Kidney (tissue), 14 donors: Measurements from ENCODE around the gene RPS19BP1. TPM values are rescaled to one million over a fixed set of nuclear protein-coding genes. Genes with fewer than 3 reads are reported as not detected.
A peak's percentile ranks its signal among the peaks of the same experiment; 100 is the strongest.

Experiments used
- DNase-seq, 5 donors: peaks; one replicate each; pipeline ENCODE4 v3.0.0-alpha.2; 2013 to 2020
- FAIRE-seq: peaks from 2 replicates; lab custom pipeline; 2012; peaks lifted over from hg19 to GRCh38; lab: Jason Lieb, UNC
- H3K27ac ChIP-seq, 2 donors: one replicate each; pipeline ENCODE4 v1.7.0; 2013; ENCODE audit warnings: low read depth in 2 of 2, low read length in 2 of 2, inconsistent platforms in 1 of 2
- H3K27me3 ChIP-seq: one replicate; pipeline ENCODE4 v1.7.1; 2013; ENCODE audit warnings: low read length, inconsistent platforms; ENCODE audit not compliant: control insufficient read depth, insufficient read depth
- H3K36me3 ChIP-seq, 3 donors: one replicate each; pipeline versions ENCODE4 v1.7.0 to v1.7.1; 2013; ENCODE audit warnings: low read length in 3 of 3, control low read depth in 1 of 3, inconsistent platforms in 1 of 3; ENCODE audit not compliant: insufficient read depth in 3 of 3, control insufficient read depth in 2 of 3
- H3K4me1 ChIP-seq, 3 donors: one replicate each; pipeline versions ENCODE4 v1.7.0 to v1.7.1; 2013; ENCODE audit warnings: low read length in 3 of 3, inconsistent platforms in 1 of 3, low read depth in 1 of 3; ENCODE audit not compliant: control insufficient read depth in 2 of 3, insufficient read depth in 2 of 3
- H3K4me3 ChIP-seq, 3 donors: one replicate each; pipeline versions ENCODE4 v1.7.0 to v1.8.1; 2013; ENCODE audit warnings: low read length in 3 of 3, control low read depth in 1 of 3, inconsistent platforms in 1 of 3
- H3K9ac ChIP-seq, 3 donors: one replicate each; pipeline versions ENCODE4 v1.7.0 to v1.7.1; 2013; ENCODE audit warnings: low read length in 3 of 3, control low read depth in 1 of 3, inconsistent platforms in 1 of 3
- H3K9me3 ChIP-seq, 3 donors: one replicate each; pipeline versions ENCODE4 v1.7.0 to v1.7.1; 2013; ENCODE audit warnings: low read length in 3 of 3, control low read depth in 1 of 3, inconsistent platforms in 1 of 3; ENCODE audit not compliant: control insufficient read depth in 2 of 3, insufficient read depth in 1 of 3
- intact Hi-C: fragments of 100-400 bp; cut with DNase I; formaldehyde crosslinking; loops from one replicate; pipeline ENCODE4 v1.11.1; 2022
- polyA plus RNA-seq: library from polyadenylated mRNA; stranded (reverse); fragments of 350-450 nt; fragmentation: Illumina TruSeq; extraction: RNeasy Lipid Tissue Mini Kit (QIAGEN cat#74804); gene quantifications from one replicate; pipeline ENCODE4 v1.2.3, GENCODE V29; 2014; ENCODE audit warnings: low read depth, low replicate concordance; ENCODE audit not compliant: insufficient read depth
- total RNA-seq: library from RNA; stranded (reverse); fragmentation: NEBNext Ultra II Directional; extraction: Animal tissue kit (Norgen Biotek cat#: 25700); gene quantifications from one replicate; pipeline ENCODE4 v1.2.1, GENCODE V29; 2021
- TF ChIP-seq, protein P1 (sequence below): IDR thresholded peaks from 3 replicates; pipeline ENCODE4 v1.5.1; 2012; ENCODE audit warnings: mild to moderate bottlenecking, moderate library complexity, borderline replicate concordance; ENCODE audit not compliant: insufficient read depth; ENCODE audit errors: extremely low read depth
- donor health status: control.
- donor health status: control.
- donor health status: control.
- donor health status: control.
- donor health status: control.
- donor health status: DM: yes; HTN: yes; CAD: no.
- donor health status: Normal renal cell carcinoma (clear cell type).

The RPS19BP1 gene
- total and polyA plus RNA-seq, 2 donors from 2014 or later = 51.8 to 180 TPM

DNA sequence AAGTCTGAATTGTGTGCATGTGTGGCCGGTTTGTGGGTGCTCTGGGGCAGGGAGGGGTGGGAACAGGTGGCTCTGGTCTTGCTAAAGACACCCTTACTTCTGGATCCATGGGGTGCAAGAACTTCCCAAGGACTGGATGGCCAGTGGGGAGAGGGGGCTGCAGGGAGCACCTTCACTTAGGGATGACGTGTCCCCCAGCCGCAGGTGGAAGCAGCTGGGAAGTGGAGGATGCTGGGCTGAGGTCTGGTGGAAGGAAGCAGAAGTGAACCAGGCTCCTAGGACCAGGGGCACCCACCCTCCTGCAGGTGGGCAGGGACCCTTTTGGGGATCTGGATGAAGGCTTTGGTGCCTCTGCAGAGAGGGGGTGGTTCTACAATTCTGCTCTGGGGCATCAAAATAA, 40.4 kb downstream of the RPS19BP1 start:
- Histone ChIP-seq H3K4me3 (no peak overlapping the region), H3K27ac (no peak overlapping the region), H3K9me3 (no peaks in the 10 kb centered on the region), H3K9ac (no peak overlapping the region), H3K36me3 (no peaks in the 10 kb centered on the region), H3K27me3 (no peaks in the 10 kb centered on the region), H3K4me1 (peaks cover 0 to 4% (median 2%) of the 10 kb centered on the region in 3 donors)
- TF ChIP-seq, protein P1, sequence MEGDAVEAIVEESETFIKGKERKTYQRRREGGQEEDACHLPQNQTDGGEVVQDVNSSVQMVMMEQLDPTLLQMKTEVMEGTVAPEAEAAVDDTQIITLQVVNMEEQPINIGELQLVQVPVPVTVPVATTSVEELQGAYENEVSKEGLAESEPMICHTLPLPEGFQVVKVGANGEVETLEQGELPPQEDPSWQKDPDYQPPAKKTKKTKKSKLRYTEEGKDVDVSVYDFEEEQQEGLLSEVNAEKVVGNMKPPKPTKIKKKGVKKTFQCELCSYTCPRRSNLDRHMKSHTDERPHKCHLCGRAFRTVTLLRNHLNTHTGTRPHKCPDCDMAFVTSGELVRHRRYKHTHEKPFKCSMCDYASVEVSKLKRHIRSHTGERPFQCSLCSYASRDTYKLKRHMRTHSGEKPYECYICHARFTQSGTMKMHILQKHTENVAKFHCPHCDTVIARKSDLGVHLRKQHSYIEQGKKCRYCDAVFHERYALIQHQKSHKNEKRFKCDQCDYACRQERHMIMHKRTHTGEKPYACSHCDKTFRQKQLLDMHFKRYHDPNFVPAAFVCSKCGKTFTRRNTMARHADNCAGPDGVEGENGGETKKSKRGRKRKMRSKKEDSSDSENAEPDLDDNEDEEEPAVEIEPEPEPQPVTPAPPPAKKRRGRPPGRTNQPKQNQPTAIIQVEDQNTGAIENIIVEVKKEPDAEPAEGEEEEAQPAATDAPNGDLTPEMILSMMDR = no peak
- FAIRE-seq (no peak), DNase-seq (peak in 1 of 5 donors; percentile 45)
- intact Hi-C loops = no loop called here

DNA sequence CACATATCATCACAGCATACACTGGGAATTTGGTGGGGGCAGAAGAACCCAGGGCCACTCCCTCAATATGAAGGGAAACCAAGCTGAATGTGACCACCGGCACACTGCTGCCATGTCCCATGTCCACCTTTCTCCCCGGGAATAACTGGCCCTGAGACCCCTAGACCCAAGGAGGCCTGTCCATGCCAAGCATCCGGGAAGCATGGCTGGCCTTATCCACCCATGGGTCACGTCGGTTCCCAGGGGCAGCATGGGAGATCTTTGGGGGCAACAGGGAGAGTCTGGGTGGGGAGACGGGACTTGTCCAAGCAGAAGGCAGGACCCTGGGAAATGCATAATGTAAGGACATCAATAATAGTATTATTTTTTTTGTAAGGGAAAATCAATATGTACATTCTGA, 40.9 kb downstream of the RPS19BP1 start:
- FAIRE-seq = no peak
- intact Hi-C loops = no loop called here
- DNase-seq = peak in 1 of 5 donors; percentile 69
- TF ChIP-seq, protein P1 = no peak
- no peaks in the 10 kb centered on the region for H3K9me3 ChIP-seq
- no peak overlapping the region for H3K9ac ChIP-seq
- H3K4me3 ChIP-seq = no peak overlapping the region
- H3K27ac ChIP-seq = no peak overlapping the region
- H3K36me3 ChIP-seq = no peaks in the 10 kb centered on the region
- no peaks in the 10 kb centered on the region for H3K27me3 ChIP-seq
- H3K4me1 ChIP-seq = peaks cover 0 to 4% (median 2%) of the 10 kb centered on the region in 3 donors

DNA sequence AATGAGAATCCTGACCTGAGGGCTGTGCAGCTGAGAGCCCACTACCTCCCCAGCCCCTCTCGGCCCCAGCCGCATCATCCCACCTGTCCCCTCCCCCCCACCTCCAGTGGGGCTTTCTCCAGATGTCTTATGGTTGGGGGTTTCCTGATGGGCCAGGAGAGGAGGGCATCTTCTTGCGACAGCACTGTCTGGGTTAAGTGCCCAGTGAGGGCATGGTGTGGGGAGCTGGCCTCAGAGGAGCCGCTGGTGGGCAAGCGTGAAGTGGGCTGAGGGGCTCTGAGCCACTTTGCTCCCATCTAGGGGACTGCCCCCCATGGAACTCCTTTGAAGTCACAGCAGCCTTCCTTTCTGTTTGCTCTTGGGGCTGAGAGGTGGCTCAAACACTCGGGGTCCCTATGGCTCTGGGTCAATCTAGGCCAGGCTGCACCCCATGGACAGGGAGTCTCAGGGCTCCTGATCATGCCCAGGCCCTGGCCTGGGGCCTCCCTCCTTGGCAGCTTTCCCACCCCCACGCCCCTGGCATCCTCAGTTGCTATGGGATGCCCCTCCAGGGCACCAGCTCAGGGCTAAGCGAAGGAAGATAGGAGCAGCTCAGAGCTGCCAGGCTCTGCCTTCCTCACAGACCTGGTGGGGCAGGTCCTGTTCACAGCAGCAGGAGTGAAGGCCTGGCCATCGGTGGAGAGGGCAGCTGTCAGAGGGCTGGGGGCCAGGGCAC, 41.4 kb downstream of the RPS19BP1 start:
- H3K27me3 ChIP-seq = no peaks in the 10 kb centered on the region
- TF ChIP-seq, protein P1 = no peak
- H3K4me3 ChIP-seq = no peak overlapping the region
- H3K4me1 ChIP-seq = peaks cover 0 to 4% (median 2%) of the 10 kb centered on the region in 3 donors
- no peak overlapping the region for H3K27ac ChIP-seq
- intact Hi-C loops = no loop called here
- no peaks in the 10 kb centered on the region for H3K9me3 ChIP-seq
- FAIRE-seq (no peak), DNase-seq (peak in 1 of 5 donors; percentile 77)
- H3K9ac ChIP-seq = no peak overlapping the region
- no peaks in the 10 kb centered on the region for H3K36me3 ChIP-seq
